SK-N-SH (cell line): ENCODE results near the gene CDH4.

ENCODE experiments used
- CHD2 ChIP-seq: fragments of 150-350 bp; IDR thresholded peaks from 2 replicates; pipeline ENCODE4 v1.6.1; 2018; ENCODE audit warnings: low read length; ENCODE audit not compliant: partially characterized antibody
- CTCF ChIP-seq: fragments of 200-600 bp; sonication (generic); IDR thresholded peaks from 2 replicates; pipeline ENCODE4 v1.6.1; 2017; ENCODE audit warnings: antibody characterized with exemption, mild to moderate bottlenecking, moderate library complexity
- EP300 ChIP-seq, 2 experiments: IDR thresholded peaks; 2 replicates each; pipeline versions ENCODE4 v1.4.0 to v1.6.1; 2012; ENCODE audit warnings: borderline replicate concordance in 1 of 2, low read depth in 1 of 2, low read length in 1 of 2
- GATA2 ChIP-seq: sonication (generic); formaldehyde crosslinking; IDR thresholded peaks from 2 replicates; pipeline ENCODE4 v1.5.0; 2020; ENCODE audit warnings: mild to moderate bottlenecking, missing genetic modification reagents
- NFIC ChIP-seq: IDR thresholded peaks from 2 replicates; pipeline ENCODE4 v1.4.0; 2012; ENCODE audit warnings: borderline replicate concordance
- POLR2AphosphoS5 ChIP-seq: IDR thresholded peaks from 2 replicates; pipeline ENCODE4 v1.6.1; 2012; ENCODE audit warnings: low read depth, low read length
- RAD21 ChIP-seq: IDR thresholded peaks from 2 replicates; pipeline ENCODE4 v1.6.1; 2012; ENCODE audit warnings: mild to moderate bottlenecking, low read length
- REST ChIP-seq: IDR thresholded peaks from 2 replicates; pipeline ENCODE4 v1.6.1; 2012; ENCODE audit warnings: mild to moderate bottlenecking, low read depth, low read length, moderate library complexity
- RFX5 ChIP-seq: IDR thresholded peaks from 2 replicates; pipeline ENCODE4 v1.6.1; 2012; ENCODE audit warnings: mild to moderate bottlenecking, improper control_type of control experiment, low read length
- RXRA ChIP-seq: IDR thresholded peaks from 2 replicates; pipeline ENCODE4 v1.4.0; 2012; ENCODE audit warnings: low read depth, mild to moderate bottlenecking, borderline replicate concordance
- SMC3 ChIP-seq: IDR thresholded peaks from 2 replicates; pipeline ENCODE4 v1.6.1; 2012; ENCODE audit warnings: low read depth, low read length, improper control_type of control experiment
- YY1 ChIP-seq: IDR thresholded peaks from 2 replicates; pipeline ENCODE4 v1.4.0; 2012; ENCODE audit warnings: low read depth, mild to moderate bottlenecking

GRCh38 chr20:61759286-61760065 is 507.4 kb downstream of the CDH4 start:
- TF ChIP-seq NFIC, result no peak
- no peak for TF ChIP-seq POLR2AphosphoS5
- TF ChIP-seq GATA2 (CRISPR knock-in tag), result no peak
- no peak for TF ChIP-seq CTCF
- no peak for TF ChIP-seq CHD2
- no peak for TF ChIP-seq EP300 (IDR thresholded peaks at IDR 0.05; ENCODE audit: borderline replicate concordance in 1 of 2, low read depth in 1 of 2, low read length in 1 of 2)
- TF ChIP-seq YY1, result no peak
- TF ChIP-seq RXRA, result no peak
- no peak for TF ChIP-seq SMC3
- no peak for TF ChIP-seq RAD21
- TF ChIP-seq RFX5, result no peak
- TF ChIP-seq REST, result no peak
